Spleen (tissue), 7 donors: ENCODE data around the gene BOD1L2.

Source experiments
- POLR2A ChIP-seq, 3 donors: fragments of 450-650 bp; IDR thresholded peaks; one replicate each; pipeline ENCODE4 v1.5.1; 2017; ENCODE audit warnings: antibody characterized with exemption in 3 of 3, mild to moderate bottlenecking in 1 of 3
- POLR2AphosphoS5 ChIP-seq, 3 donors: sonication (generic); formaldehyde crosslinking; IDR thresholded peaks; one replicate each; pipeline ENCODE4 v1.5.1; 2017; ENCODE audit warnings: antibody characterized with exemption in 3 of 3
- TF ChIP-seq, protein P1 (sequence below), 11 experiments: fragments of 200-600 bp in 7 of 11; fragments of 450-650 bp in 4 of 11; sonication (generic) in 4 of 11; IDR thresholded peaks in 8 of 11; conservative IDR thresholded peaks in 3 of 11; 1 replicate in 7 of 11; 2 replicates in 4 of 11; pipeline versions ENCODE4 v1.4.0 to v1.8.0; 2016 to 2021; ENCODE audit warnings: antibody characterized with exemption in 11 of 11, inconsistent platforms in 4 of 11, mild to moderate bottlenecking in 1 of 11
- donor health status: DM: no; HTN: no; CAD: no; lungs with moderate emphysema.
- donor health status: DM: no; HTN: no; CAD: no.
- donor health status: DM: no; HTN: no; CAD: no.

DNA sequence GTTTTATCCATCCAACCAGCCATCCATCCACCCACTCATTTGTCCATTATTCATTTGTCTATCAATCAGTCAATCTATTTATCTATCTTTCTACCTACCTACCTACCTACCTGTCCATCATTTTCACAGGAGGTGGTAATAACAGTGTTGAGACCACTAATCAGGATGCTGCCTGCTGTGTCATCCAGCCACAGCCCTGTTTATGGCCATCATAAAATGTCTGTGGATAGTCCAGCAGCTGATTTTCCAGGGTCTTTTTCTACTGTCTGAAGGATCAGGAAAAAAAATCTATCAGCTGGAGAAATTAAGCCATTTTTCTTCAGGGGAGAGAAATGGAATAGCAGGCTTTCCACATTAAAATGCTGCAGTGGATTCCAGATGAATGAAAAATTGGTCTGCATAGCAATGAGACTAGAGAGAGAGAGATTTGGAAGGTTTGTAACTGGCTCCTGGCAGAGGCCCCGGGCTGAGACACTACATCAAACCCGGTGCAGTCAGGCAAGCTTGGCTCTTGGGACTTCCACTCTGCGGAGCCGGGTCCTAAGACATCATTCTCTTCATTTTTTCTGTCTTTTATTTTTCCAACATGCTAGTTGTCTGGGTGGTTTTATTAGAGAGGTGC lies 33.0 kb upstream of the BOD1L2 start:
- TF ChIP-seq, protein P1, sequence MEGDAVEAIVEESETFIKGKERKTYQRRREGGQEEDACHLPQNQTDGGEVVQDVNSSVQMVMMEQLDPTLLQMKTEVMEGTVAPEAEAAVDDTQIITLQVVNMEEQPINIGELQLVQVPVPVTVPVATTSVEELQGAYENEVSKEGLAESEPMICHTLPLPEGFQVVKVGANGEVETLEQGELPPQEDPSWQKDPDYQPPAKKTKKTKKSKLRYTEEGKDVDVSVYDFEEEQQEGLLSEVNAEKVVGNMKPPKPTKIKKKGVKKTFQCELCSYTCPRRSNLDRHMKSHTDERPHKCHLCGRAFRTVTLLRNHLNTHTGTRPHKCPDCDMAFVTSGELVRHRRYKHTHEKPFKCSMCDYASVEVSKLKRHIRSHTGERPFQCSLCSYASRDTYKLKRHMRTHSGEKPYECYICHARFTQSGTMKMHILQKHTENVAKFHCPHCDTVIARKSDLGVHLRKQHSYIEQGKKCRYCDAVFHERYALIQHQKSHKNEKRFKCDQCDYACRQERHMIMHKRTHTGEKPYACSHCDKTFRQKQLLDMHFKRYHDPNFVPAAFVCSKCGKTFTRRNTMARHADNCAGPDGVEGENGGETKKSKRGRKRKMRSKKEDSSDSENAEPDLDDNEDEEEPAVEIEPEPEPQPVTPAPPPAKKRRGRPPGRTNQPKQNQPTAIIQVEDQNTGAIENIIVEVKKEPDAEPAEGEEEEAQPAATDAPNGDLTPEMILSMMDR (IDR thresholded peaks at IDR 0.05 in 8 of 11, conservative IDR thresholded peaks at IDR 0.05 in 3 of 11), result no peak
- no peak for TF ChIP-seq POLR2AphosphoS5 (IDR thresholded peaks at IDR 0.05)
- TF ChIP-seq POLR2A (IDR thresholded peaks at IDR 0.05), result no peak
